IPS-18a (cell line): ENCODE data around the gene EIF5.
"Not testable (repeated sequence)": the region's sequence is repeated elsewhere in the genome, so short reads cannot be mapped to it uniquely, and the experiment has no call there.

Source experiments
- H3K27ac ChIP-seq: one replicate; pipeline ENCODE4 v1.5.1; 2013; ENCODE audit warnings: low read length
- H3K27me3 ChIP-seq: one replicate; pipeline ENCODE4 v1.6.1; 2013; ENCODE audit warnings: mild to moderate bottlenecking, low read length; ENCODE audit not compliant: control insufficient read depth, insufficient read depth
- H3K36me3 ChIP-seq: one replicate; pipeline ENCODE4 v1.6.1; 2013; ENCODE audit warnings: low read depth, low read length; ENCODE audit not compliant: control insufficient read depth
- H3K4me1 ChIP-seq: one replicate; pipeline ENCODE4 v1.6.1; 2013; ENCODE audit warnings: low read depth, low read length; ENCODE audit not compliant: control insufficient read depth
- H3K4me3 ChIP-seq: one replicate; pipeline ENCODE4 v1.5.1; 2013; ENCODE audit warnings: low read length
- H3K9ac ChIP-seq: one replicate; pipeline ENCODE4 v1.6.1; 2013; ENCODE audit warnings: mild to moderate bottlenecking, low read length, moderate library complexity
- H3K9me3 ChIP-seq: one replicate; pipeline ENCODE4 v1.6.1; 2013; ENCODE audit warnings: low read depth, low read length; ENCODE audit not compliant: control insufficient read depth

EIF5 gene

DNA sequence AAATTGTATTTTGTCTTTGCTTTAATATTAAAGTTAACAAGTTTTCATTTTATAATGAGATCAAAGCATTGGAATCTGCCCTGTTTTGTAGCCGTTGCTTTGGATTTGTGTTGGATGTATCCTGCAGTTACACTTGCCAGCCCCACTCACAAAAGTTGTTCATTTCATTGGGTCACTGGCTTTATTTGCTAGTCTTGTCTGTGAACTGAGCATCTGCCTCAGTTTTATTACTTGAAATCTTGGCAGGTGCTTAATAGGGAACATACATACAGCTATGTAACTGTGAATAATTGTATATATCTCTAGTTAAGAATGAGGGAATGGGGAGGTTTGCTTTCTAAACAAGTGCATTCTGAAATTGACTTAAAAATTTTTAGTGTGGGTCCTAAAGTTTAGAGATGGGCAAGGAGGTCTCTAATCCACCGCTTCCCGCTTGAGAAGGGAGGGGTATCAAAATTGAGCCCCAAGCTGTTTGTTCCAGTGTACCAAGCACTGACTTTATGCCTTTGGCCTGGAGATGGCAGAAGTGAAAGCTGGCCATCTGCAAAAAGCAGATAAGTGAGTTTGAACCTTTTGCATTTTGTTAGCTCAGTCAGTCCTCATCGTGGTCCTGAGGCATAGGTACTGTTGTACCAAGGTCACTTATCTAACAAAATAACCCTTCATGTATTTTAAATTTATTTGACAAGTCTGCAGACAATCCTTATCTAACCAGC lies 9.3 kb downstream of the EIF5 start:
- Histone ChIP-seq H3K9me3 (no peaks in the 10 kb centered on the region), H3K27ac (no peak overlapping the region), H3K27me3 (no peaks in the 10 kb centered on the region), H3K4me1 (peaks cover 4% of the 10 kb centered on the region), H3K9ac (no peak overlapping the region), H3K36me3 (peaks cover 69% of the 10 kb centered on the region), H3K4me3 (no peak overlapping the region)

- peaks cover 4% of the 10 kb centered on the region for H3K4me1 ChIP-seq
- no peak overlapping the region for H3K4me3 ChIP-seq
- H3K27me3 ChIP-seq: no peaks in the 10 kb centered on the region
- H3K36me3 ChIP-seq: peaks cover 61% of the 10 kb centered on the region
- no peak overlapping the region for H3K9ac ChIP-seq
- H3K27ac ChIP-seq: no peak overlapping the region
- no peaks in the 10 kb centered on the region for H3K9me3 ChIP-seq
Observed at GRCh38 chr14:103343905-103344797, 10.1 kb downstream of the EIF5 start.

DNA sequence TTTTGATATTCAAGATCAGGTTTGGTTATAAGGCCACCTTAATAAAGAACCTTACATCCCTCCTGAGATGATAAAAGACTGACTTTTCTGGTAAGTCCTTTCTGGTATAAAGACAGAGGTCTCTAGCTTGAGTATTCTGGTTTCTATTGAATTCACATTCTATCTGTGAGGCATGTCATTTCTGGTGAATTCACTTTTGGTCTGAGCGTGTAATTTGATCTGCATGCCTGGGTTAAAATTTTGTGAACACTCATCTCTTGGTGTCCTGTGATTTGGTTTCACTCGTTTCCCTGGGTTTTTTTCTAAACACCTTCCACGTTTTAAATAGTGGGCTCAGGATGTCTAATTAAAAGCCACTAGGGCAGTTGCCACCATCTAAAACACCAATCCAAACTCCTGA lies 12.2 kb downstream of the EIF5 start:
- Histone ChIP-seq H3K9me3 (no peaks in the 10 kb centered on the region), H3K36me3 (peaks cover 40% of the 10 kb centered on the region), H3K9ac (no peak overlapping the region), H3K4me3 (no peak overlapping the region), H3K27ac (no peak overlapping the region), H3K4me1 (peaks cover 4% of the 10 kb centered on the region), H3K27me3 (no peaks in the 10 kb centered on the region)

DNA sequence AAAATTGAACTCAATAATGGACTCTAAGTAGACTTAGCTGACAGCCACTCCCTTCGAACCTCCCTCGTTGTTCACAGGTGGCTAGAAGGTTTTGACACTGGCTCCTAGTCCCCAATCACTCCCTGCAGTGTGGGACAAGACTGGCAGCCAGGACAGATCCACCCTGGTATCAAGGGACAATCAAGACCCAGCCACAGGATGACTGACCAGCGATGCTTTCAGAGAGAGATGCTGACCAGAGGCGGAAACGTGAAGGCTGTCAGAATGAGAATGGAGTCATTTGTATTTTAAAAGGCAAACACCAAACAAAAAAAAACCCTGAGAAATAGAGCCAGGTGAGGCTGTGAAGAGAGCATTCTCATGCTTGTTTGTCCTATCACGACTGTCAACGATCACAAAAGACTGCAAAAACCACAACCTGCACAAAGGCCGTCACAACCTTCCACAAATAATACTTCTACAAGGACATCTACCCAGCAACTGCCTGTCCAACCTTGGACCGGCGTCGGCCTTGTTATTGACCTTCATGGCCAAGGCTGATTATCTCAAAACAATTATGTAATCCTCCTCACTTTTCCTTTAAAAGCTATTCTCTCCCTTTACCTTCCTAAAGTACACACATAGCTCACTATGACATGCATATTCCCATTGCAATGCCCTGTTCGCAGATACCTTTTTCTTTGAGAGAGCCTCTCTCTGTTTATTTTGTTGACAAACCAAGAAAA lies 13.2 kb downstream of the EIF5 start:
- H3K9me3 ChIP-seq: no peaks in the 10 kb centered on the region
- peaks cover 30% of the 10 kb centered on the region for H3K36me3 ChIP-seq
- no peak overlapping the region for H3K27ac ChIP-seq
- no peak overlapping the region for H3K9ac ChIP-seq
- H3K4me1 ChIP-seq: peaks cover 4% of the 10 kb centered on the region
- H3K27me3 ChIP-seq: no peaks in the 10 kb centered on the region
- no peak overlapping the region for H3K4me3 ChIP-seq

- Histone ChIP-seq H3K4me1 (peaks cover 4% of the 10 kb centered on the region), H3K9ac (no peak overlapping the region), H3K4me3 (no peak overlapping the region), H3K27ac (no peak overlapping the region), H3K36me3 (peaks cover 21% of the 10 kb centered on the region), H3K9me3 (no peaks in the 10 kb centered on the region), H3K27me3 (no peaks in the 10 kb centered on the region)
Observed at GRCh38 chr14:103348154-103348553, 14.1 kb downstream of the EIF5 start.

DNA sequence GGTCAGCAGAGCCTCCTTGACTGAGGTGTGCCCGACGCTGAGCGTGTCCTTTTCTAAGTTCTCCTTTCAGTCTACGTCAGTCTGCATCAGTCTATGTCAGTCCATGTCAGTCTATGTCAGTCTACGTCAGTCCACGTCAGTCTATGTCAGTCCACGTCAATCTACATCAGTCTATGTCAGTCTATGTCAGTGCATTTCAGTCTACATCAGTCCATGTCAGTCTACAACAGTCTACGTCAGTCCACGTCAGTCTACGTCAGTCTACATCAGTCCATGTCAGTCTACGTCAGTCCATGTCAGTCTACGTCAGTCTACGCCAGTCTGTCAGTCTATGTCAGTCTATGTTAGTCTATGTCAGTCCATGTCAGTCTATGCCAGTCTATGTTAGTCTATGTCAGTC lies 15.9 kb downstream of the EIF5 start:
- Histone ChIP-seq H3K9me3 (no peaks in the 10 kb centered on the region), H3K36me3 (peaks cover 3% of the 10 kb centered on the region), H3K27ac (no peak overlapping the region), H3K4me1 (peaks cover 4% of the 10 kb centered on the region), H3K9ac (no peak overlapping the region), H3K27me3 (no peaks in the 10 kb centered on the region), H3K4me3 (no peak overlapping the region)

GRCh38 chr14:103353362-103353761 lies 19.3 kb downstream of the EIF5 start:
- H3K9me3 ChIP-seq: no peaks in the 10 kb centered on the region
- H3K36me3 ChIP-seq: no peaks in the 10 kb centered on the region
- H3K9ac ChIP-seq: no peak overlapping the region
- no peak overlapping the region for H3K27ac ChIP-seq
- no peaks in the 10 kb centered on the region for H3K27me3 ChIP-seq
- H3K4me1 ChIP-seq: no peaks in the 10 kb centered on the region
- no peak overlapping the region for H3K4me3 ChIP-seq

- Histone ChIP-seq H3K4me3 (no peak overlapping the region), H3K9ac (no peak overlapping the region), H3K27ac (no peak overlapping the region), H3K9me3 (no peaks in the 10 kb centered on the region), H3K4me1 (no peaks in the 10 kb centered on the region), H3K36me3 (no peaks in the 10 kb centered on the region), H3K27me3 (no peaks in the 10 kb centered on the region)
Observed at GRCh38 chr14:103354141-103354540, 20.1 kb downstream of the EIF5 start.

GRCh38 chr14:103356024-103356682 lies 22.1 kb downstream of the EIF5 start:
- Histone ChIP-seq H3K4me3 (no peak overlapping the region), H3K9me3 (no peaks in the 10 kb centered on the region), H3K9ac (no peak overlapping the region), H3K27me3 (no peaks in the 10 kb centered on the region), H3K36me3 (no peaks in the 10 kb centered on the region), H3K4me1 (no peaks in the 10 kb centered on the region), H3K27ac (no peak overlapping the region)

DNA sequence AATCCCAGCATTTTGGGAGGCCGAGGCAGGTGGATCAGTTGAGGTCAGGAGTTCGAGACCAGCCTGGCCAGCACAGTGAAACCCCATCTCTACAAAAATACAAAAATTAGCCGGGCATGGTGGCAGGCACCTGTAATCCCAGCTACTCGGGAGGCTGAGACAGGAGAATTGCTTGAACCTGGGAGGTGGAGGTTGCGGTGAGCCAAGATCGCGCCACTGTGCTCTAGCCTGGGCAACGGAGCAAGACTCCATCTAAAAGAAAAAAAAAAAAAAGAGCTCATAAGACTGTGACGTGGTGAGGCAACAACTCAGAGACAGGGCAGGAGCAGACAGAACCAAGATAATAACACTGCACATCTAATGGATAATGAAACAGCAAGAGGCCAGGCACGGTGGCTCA lies 23.5 kb downstream of the EIF5 start:
- H3K4me1 ChIP-seq, H3K9ac ChIP-seq, H3K4me3 ChIP-seq, H3K27ac ChIP-seq, H3K27me3 ChIP-seq, H3K9me3 ChIP-seq, H3K36me3 ChIP-seq: not testable (repeated sequence)

GRCh38 chr14:103360548-103360947 lies 26.5 kb downstream of the EIF5 start:
- no peak overlapping the region for H3K27ac ChIP-seq
- no peak overlapping the region for H3K4me3 ChIP-seq
- no peak overlapping the region for H3K9ac ChIP-seq
- no peaks in the 10 kb centered on the region for H3K4me1 ChIP-seq
- no peaks in the 10 kb centered on the region for H3K27me3 ChIP-seq
- H3K9me3 ChIP-seq: no peaks in the 10 kb centered on the region
- no peaks in the 10 kb centered on the region for H3K36me3 ChIP-seq
